ENCODE data around the gene AOPEP.

DNA sequence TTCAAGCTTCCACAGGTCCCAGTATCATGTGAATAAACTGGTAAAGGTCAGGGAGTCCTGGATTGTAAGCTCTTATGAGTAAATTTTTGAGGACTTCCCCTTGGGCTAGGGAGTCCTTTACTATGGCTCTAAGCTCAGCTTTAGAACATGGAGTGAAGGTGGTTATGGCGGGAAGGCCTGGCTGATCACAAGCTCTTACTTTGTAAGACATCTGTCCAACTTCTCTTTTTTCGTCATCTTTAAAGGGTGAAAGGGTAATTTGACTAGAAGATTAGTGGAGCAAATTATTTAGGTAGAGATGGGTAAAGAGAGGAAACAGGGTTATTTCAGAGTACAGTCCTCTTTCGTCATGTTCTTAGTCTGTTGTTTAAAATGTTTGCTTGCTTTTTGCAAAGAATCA, 155.4 kb downstream of the AOPEP start:
- TF ChIP-seq, protein P1, sequence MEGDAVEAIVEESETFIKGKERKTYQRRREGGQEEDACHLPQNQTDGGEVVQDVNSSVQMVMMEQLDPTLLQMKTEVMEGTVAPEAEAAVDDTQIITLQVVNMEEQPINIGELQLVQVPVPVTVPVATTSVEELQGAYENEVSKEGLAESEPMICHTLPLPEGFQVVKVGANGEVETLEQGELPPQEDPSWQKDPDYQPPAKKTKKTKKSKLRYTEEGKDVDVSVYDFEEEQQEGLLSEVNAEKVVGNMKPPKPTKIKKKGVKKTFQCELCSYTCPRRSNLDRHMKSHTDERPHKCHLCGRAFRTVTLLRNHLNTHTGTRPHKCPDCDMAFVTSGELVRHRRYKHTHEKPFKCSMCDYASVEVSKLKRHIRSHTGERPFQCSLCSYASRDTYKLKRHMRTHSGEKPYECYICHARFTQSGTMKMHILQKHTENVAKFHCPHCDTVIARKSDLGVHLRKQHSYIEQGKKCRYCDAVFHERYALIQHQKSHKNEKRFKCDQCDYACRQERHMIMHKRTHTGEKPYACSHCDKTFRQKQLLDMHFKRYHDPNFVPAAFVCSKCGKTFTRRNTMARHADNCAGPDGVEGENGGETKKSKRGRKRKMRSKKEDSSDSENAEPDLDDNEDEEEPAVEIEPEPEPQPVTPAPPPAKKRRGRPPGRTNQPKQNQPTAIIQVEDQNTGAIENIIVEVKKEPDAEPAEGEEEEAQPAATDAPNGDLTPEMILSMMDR (IDR thresholded peaks at IDR 0.05): no peak
- TF ChIP-seq POLR2A (IDR thresholded peaks at IDR 0.05): no peak

Data from thyroid gland (tissue), 4 donors.